Stimulated activated CD4-positive, alpha-beta T cell treated with anti-CD3 and anti-CD28 coated beads, TNF-alpha, amount 100 ng/mL, for 24 hours (primary cell): ENCODE results near the gene TMEM127.
"Not testable (repeated sequence)": the region's sequence is repeated elsewhere in the genome, so short reads cannot be mapped to it uniquely, and the experiment has no call there.

Experiments
- DNase-seq, 3 experiments: peaks; one replicate each; pipeline ENCODE4 v3.0.0-alpha.2; 2020; ENCODE audit warnings: low read depth in 3 of 3

TMEM127 gene

DNA sequence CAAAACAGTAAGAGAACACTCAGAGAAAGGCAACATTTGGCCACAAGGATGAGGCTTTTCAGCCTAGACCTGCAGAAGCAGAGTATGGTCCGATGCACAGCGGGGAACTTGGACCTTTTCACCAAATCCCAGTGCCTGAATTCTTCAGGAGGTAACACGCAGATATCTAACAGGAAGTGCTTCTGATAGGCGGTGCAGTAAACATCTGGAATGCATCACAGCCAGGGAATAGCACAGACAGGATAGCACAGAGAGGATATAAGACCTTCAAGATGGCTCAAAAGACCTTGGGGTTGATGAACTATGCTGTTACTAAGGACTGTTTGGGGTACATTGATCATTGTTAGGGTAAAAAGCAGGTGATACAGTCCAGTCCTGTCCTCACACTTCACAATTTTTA, 1.7 kb downstream of the TMEM127 start:
- DNase-seq: no peak

DNA sequence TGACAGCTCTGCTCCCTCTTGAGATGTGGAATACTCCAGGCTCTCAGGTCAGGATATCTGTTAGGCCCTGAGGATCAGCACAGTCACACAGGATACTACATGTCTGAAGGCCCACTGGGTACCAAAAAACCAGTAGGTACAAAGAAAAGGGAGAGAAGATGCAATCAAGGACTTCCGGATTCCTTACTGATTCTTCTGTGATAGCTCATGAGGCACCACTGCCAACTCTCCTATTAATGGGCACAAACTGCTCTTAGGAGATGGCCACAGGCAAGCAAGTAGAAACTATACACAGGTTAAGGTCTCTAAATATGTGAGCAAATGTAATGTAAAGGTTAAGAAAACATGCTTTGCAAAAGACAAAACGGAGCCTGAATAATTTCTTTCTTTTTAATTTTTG, 3.5 kb downstream of the TMEM127 start:
- DNase-seq: no peak

GRCh38 chr2:96261328-96262003, 4.3 kb downstream of the TMEM127 start:
- no peak for DNase-seq

GRCh38 chr2:96260387-96261260, 5.2 kb downstream of the TMEM127 start:
- peak in 1 of 3 experiments; percentile 22 for DNase-seq

DNA sequence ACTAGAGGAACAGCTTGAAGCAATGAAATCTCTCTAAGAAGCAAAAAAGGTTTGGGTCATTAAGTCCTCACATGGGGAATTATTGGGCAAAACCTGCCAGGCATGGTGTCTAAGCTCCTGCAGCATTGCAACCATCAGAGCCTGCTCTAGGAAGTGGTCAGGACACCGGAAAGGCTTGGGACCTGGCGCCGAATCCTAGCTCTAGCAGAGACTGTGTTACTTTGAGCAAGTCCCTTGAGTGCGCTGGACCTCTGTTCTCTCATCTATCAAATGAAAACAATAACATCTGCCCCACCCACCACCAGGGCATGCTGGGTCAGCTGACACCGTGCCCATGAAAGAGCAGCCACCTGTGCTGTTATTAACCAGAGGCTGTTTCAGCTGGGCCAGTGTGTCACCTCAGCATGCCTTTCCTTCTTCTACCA, 6.3 kb downstream of the TMEM127 start:
- no peak for DNase-seq

- no peak for DNase-seq
Measured at GRCh38 chr2:96258166-96259022, 7.4 kb downstream of the TMEM127 start.

DNA sequence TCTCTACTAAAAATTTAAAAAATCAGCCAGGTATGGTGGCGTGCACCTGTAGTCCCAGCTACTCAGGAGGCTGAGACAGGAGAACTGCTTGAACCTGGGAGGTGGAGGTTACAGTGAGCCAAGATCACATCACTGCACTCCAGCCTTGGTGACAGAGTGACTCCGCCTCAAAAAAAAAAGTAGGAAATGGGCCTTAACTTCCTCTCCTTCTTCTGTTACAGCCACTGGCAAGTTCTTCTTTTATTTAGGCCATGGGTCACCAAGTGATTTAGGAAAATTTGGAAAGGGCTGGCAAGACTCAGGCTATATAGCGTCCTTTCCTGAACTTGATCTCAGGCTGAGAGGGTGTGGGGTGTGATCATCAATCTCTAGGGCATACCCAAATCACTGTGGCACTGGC, 8.1 kb downstream of the TMEM127 start:
- DNase-seq: not testable (repeated sequence)

- DNase-seq: no peak
Measured at GRCh38 chr2:96256611-96257113, 9.1 kb downstream of the TMEM127 start.

DNA sequence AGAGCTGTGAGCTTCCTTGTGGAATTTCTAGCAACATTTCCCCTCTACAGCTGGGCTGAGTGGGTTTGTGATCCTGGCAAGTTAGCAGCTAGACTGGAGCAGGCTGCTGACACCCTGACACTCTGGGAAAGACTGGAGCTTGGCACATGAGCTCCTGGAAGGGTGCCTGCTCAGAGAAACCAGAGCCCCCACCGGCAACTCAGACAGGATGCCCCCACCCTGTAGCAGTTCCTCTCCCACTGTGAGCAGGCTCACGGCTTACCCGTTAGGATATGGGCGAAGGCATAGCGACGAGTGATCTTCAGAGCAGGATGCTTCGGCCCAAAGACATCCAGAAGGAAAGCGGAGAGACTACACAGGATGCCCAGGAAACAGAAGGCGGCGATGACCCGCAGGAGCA, 11.2 kb downstream of the TMEM127 start:
- no peak for DNase-seq

GRCh38 chr2:96253006-96253405, 12.8 kb downstream of the TMEM127 start:
- no peak for DNase-seq

DNA sequence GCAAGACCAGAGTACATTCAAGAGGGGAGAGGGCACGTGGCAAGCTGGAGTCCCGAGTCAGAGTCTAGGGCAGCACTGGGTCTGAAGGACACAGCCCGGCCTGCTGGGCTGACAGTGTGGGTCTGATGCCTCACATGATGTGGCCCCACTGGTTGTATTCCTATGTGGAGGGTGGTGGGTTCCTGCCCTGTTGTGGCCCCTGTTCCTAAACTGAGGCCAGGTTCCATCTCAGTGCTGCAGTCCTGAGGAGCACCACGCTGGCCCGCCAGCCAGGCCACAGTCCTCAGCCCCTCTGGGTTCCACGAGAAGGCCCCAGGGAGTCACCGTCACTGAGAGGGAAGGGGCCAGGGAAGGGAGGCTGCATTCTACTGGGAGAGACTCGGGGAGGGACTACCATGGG, 13.3 kb downstream of the TMEM127 start:
- no peak for DNase-seq

GRCh38 chr2:96251721-96252292, 14.0 kb downstream of the TMEM127 start:
- no peak for DNase-seq

- no peak for DNase-seq
Measured at GRCh38 chr2:96250188-96250587, 15.6 kb downstream of the TMEM127 start.

DNA sequence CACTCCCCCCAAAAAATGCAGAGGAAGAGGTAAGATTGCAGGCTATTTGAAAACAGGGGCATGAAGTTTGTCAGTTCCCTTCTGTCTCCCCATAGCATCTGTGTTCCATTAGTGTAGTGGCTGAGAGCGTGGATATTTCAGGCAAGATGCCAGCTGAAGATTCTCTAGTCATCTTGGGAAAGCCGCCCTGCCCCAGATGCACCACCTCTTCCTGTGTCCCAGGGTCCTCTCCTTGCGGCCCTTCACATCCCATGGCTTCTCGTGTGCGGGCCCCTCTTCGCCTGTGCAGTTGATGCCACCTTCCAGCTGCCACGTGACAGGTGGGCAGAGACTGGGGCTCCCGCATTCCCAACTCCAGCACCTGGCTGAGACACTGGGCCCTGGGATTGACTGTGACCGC, 16.1 kb downstream of the TMEM127 start:
- no peak for DNase-seq

GRCh38 chr2:96248624-96249023, 17.2 kb downstream of the TMEM127 start:
- DNase-seq: no peak

DNA sequence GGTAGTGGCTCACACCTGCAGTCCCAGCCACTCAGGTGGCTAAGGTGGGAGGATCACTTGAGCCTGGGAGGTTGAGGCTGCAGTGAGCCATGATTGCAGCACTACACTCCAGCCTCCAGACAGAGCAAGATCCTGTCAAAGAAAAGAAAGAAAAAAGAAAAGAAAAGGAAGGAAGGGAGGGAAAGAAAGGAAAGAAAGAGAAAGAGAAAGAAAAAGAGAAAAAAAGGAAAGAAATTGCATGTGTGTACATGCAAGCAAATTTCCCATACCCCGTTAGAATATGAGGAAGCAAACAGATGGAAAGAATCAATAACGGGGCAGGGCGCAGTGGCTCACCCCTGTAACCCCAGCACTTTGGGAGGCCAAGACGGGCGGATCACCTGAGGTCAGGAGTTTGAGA, 17.9 kb downstream of the TMEM127 start:
- no peak for DNase-seq

DNA sequence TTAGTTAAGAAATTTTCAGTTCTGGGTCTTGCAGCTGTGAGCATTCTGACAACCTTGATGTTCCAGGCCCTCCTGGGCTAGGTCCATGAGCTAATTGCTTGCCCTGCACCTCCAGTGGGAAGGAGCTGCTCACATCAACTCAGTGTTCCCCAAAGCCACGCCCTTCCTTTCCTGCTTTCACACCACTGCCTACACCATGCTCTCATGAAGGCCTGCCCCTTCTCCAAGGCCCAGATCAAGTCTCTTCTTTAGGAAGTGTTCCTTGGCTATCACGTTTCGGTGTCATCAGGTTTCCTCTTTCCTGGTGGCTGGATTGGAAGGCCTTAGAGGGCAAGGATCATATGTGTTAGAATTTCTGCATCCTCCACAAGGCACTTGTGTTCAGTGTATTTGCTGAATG, 18.8 kb downstream of the TMEM127 start:
- DNase-seq: no peak

DNA sequence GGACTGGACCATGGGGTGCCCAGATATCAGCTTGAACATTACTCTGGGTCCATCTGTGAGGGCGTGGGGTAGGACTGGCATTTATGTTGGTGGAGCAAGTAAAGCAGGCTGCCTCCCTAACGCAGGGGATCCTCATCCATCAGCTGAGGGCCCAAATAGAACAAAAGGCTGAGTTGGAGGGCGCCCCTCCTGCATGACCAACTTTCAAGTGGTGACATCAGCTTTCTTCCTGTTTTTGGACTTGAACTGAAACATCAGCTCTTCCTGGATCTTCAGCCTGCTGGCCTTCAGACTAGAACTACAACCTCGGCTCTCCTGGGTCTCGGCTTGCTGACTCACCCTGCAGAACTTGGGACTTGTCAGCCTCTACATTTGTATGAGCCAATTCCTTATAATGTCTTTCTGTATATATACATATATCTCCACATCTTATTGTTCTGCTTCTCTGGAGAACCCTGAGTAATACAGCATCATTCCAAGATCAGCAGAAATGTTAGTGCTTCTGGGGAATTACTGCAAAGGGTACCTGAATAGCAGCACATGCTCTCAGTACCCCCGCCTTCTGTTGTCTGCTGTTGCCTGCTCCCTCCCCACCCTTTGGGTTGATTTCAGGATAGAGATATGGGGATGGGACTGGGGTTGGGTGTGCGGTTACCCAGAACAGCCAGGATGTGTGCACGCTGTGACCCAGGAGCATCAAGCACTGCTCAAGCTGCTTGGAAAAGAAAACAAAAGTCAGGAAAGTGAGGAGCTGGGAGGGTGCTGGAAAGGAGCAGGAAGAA, 20.0 kb downstream of the TMEM127 start:
- DNase-seq: no peak

GRCh38 chr2:96243843-96244242, 22.0 kb downstream of the TMEM127 start:
- DNase-seq: no peak

GRCh38 chr2:96241900-96242611, 23.7 kb downstream of the TMEM127 start:
- DNase-seq: peak in 2 of 3 experiments; percentile 20 to 58
